ENCODE measurements around the gene GRB10.

GRCh38 chr7:50756180-50756579, 26.5 kb downstream of the GRB10 start:
- TF ChIP-seq CTCF (IDR thresholded peaks at IDR 0.05) (no peak), POLR2A (IDR thresholded peaks at IDR 0.05) (no peak)
